Cardiac muscle cell (in vitro differentiated cells and primary cell): Measurements from ENCODE around the gene ROR2. TPM values are rescaled to one million over a fixed set of nuclear protein-coding genes. Genes with fewer than 3 reads are reported as not detected.
A peak's percentile ranks its signal among the peaks of the same experiment; 100 is the strongest.

Experiments
- DNase-seq, 2 donors: peaks; one replicate each; pipeline versions ENCODE4 v3.0.0 to v3.0.0-alpha.2; 2010 to 2017; ENCODE audit warnings: low read depth in 1 of 2, low spot score in 1 of 2
- H3K27ac ChIP-seq: fragments of 200-600 bp; sonication (generic); 2 replicates; pipeline ENCODE4 v1.5.1; 2016
- H3K27me3 ChIP-seq: fragments of 200-600 bp; sonication (generic); 2 replicates; pipeline ENCODE4 v1.6.0; 2016; ENCODE audit warnings: control low read depth
- H3K36me3 ChIP-seq: fragments of 200-600 bp; sonication (generic); 2 replicates; pipeline ENCODE4 v1.5.1; 2016; ENCODE audit warnings: control low read depth
- H3K4me1 ChIP-seq: fragments of 200-600 bp; sonication (generic); 2 replicates; pipeline ENCODE4 v1.8.1; 2017; ENCODE audit warnings: low read depth, mild to moderate bottlenecking, mixed run types
- H3K4me3 ChIP-seq: fragments of 200-600 bp; sonication (generic); 2 replicates; pipeline ENCODE4 v1.5.1; 2016; ENCODE audit warnings: mild to moderate bottlenecking
- H3K9me3 ChIP-seq: fragments of 200-600 bp; sonication (generic); 2 replicates; pipeline ENCODE4 v1.5.1; 2017; ENCODE audit warnings: low read depth, mild to moderate bottlenecking, control low read depth
- CTCF ChIP-seq: IDR thresholded peaks from 2 replicates; pipeline ENCODE4 v1.5.1; 2012; ENCODE audit warnings: low read depth, mild to moderate bottlenecking, low read length
- polyA plus RNA-seq: library from polyadenylated mRNA; unstranded; fragments of >200 nt; fragmentation: Nextera tagmentation; extraction: Ambion mirVana; gene quantifications from 2 replicates; pipeline ENCODE4 v1.2.1, GENCODE V29; 2016
- total RNA-seq: library from RNA; depleted of rRNA; stranded (reverse); fragments of >200 nt; gene quantifications from 2 replicates; pipeline ENCODE4 v1.2.3, GENCODE V29; 2016

ROR2 gene
- total and polyA plus RNA-seq, 2 experiments from 2014 or later: 21.5 to 38.6 TPM

- no peak for TF ChIP-seq CTCF
- peak in 1 of 2 donors; percentile 90 for DNase-seq
- Histone ChIP-seq H3K36me3 (no peaks in the 10 kb centered on the region), H3K9me3 (no peaks in the 10 kb centered on the region), H3K4me1 (peaks cover 47% of the 10 kb centered on the region), H3K27ac (peak overlapping the region; percentile 69), H3K4me3 (no peak overlapping the region), H3K27me3 (no peaks in the 10 kb centered on the region)
Measured at GRCh38 chr9:91843623-91844148, 106.3 kb downstream of the ROR2 start.

GRCh38 chr9:91843093-91843492 is 106.9 kb downstream of the ROR2 start:
- Histone ChIP-seq H3K36me3 (no peaks in the 10 kb centered on the region), H3K9me3 (no peaks in the 10 kb centered on the region), H3K4me3 (no peak overlapping the region), H3K4me1 (peaks cover 48% of the 10 kb centered on the region), H3K27me3 (no peaks in the 10 kb centered on the region), H3K27ac (peak overlapping the region; percentile 69)
- no peak for DNase-seq
- no peak for TF ChIP-seq CTCF

- Histone ChIP-seq H3K9me3 (no peaks in the 10 kb centered on the region), H3K4me1 (peaks cover 48% of the 10 kb centered on the region), H3K27me3 (no peaks in the 10 kb centered on the region), H3K4me3 (no peak overlapping the region), H3K36me3 (no peaks in the 10 kb centered on the region), H3K27ac (no peak overlapping the region)
- no peak for DNase-seq
- TF ChIP-seq CTCF: no peak
Measured at GRCh38 chr9:91842358-91843049, 107.5 kb downstream of the ROR2 start.

GRCh38 chr9:91841591-91841990 is 108.4 kb downstream of the ROR2 start:
- Histone ChIP-seq H3K27me3 (no peaks in the 10 kb centered on the region), H3K9me3 (no peaks in the 10 kb centered on the region), H3K4me1 (peaks cover 55% of the 10 kb centered on the region), H3K36me3 (no peaks in the 10 kb centered on the region), H3K4me3 (no peak overlapping the region), H3K27ac (no peak overlapping the region)
- no peak for DNase-seq
- TF ChIP-seq CTCF: no peak

- peaks cover 54% of the 10 kb centered on the region for H3K4me1 ChIP-seq
- no peak for TF ChIP-seq CTCF
- DNase-seq: no peak
- no peak overlapping the region for H3K27ac ChIP-seq
- no peaks in the 10 kb centered on the region for H3K27me3 ChIP-seq
- H3K36me3 ChIP-seq: no peaks in the 10 kb centered on the region
- no peak overlapping the region for H3K4me3 ChIP-seq
- H3K9me3 ChIP-seq: no peaks in the 10 kb centered on the region
Measured at GRCh38 chr9:91840882-91841281, 109.1 kb downstream of the ROR2 start.
